Measurements from ENCODE around the gene IL17D.

DNA sequence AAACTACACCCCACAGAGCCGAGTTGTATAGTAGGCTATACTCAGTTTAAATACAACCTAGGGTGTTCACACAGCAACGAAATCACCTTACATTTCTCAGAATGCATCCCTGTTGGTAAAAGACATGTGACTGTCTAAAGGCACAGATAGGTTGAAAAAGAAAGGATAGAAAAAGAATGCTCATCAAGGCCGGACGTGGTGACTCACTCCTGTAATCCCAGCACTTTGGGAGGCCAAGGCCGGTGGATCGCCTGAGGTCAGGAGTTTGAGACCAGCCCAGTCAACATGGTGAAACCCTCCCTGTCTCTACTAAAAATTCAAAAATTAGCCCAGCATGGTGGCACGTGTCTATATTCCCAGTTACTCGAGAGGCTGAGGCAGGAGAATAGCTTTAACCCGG, 3.8 kb upstream of the IL17D start:
- TF ChIP-seq, protein P1, sequence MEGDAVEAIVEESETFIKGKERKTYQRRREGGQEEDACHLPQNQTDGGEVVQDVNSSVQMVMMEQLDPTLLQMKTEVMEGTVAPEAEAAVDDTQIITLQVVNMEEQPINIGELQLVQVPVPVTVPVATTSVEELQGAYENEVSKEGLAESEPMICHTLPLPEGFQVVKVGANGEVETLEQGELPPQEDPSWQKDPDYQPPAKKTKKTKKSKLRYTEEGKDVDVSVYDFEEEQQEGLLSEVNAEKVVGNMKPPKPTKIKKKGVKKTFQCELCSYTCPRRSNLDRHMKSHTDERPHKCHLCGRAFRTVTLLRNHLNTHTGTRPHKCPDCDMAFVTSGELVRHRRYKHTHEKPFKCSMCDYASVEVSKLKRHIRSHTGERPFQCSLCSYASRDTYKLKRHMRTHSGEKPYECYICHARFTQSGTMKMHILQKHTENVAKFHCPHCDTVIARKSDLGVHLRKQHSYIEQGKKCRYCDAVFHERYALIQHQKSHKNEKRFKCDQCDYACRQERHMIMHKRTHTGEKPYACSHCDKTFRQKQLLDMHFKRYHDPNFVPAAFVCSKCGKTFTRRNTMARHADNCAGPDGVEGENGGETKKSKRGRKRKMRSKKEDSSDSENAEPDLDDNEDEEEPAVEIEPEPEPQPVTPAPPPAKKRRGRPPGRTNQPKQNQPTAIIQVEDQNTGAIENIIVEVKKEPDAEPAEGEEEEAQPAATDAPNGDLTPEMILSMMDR (IDR thresholded peaks at IDR 0.05) = no peak
- TF ChIP-seq POLR2AphosphoS5 (IDR thresholded peaks at IDR 0.05) = no peak
